Measurements from ENCODE around the gene PLK3. TPM values are rescaled to one million over a fixed set of nuclear protein-coding genes. Genes with fewer than 3 reads are reported as not detected.

PLK3 gene
- polyA plus RNA-seq, 1 experiment = 45.9 TPM

GRCh38 chr1:44839576-44839975, 39.4 kb downstream of the PLK3 start:
- ChIA-PET POLR2A (no interaction called here), CTCF (interaction anchor here (1.5 kb wide), 1 partner anchor 175 kb away, joined by 4 read pairs; no protein-coding TSS in a partner anchor)
- DNase-seq (ENCODE audit: low read depth) = no peak
- Histone ChIP-seq H3K27me3 (ENCODE audit: control insufficient read depth, insufficient read depth, low read length) (no peaks in the 10 kb centered on the region), H3K36me3 (ENCODE audit: control insufficient read depth, insufficient read depth, low read length) (no peaks in the 10 kb centered on the region), H3K4me3 (ENCODE audit: low read depth, low read length) (no peak overlapping the region)
- TF ChIP-seq, protein P1, sequence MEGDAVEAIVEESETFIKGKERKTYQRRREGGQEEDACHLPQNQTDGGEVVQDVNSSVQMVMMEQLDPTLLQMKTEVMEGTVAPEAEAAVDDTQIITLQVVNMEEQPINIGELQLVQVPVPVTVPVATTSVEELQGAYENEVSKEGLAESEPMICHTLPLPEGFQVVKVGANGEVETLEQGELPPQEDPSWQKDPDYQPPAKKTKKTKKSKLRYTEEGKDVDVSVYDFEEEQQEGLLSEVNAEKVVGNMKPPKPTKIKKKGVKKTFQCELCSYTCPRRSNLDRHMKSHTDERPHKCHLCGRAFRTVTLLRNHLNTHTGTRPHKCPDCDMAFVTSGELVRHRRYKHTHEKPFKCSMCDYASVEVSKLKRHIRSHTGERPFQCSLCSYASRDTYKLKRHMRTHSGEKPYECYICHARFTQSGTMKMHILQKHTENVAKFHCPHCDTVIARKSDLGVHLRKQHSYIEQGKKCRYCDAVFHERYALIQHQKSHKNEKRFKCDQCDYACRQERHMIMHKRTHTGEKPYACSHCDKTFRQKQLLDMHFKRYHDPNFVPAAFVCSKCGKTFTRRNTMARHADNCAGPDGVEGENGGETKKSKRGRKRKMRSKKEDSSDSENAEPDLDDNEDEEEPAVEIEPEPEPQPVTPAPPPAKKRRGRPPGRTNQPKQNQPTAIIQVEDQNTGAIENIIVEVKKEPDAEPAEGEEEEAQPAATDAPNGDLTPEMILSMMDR (IDR thresholded peaks at IDR 0.05; ENCODE audit: insufficient read depth, low read depth, low read length) = no peak

- H3K4me3 ChIP-seq (ENCODE audit: low read depth, low read length) = peak overlapping the region; percentile 62
- CTCF ChIA-PET = interaction anchor here (0.6 to 2.5 kb wide), 4 partner anchors 11 to 172 kb away, joined by 3 to 10 read pairs (median 4); partner anchors contain the start of genes HECTD3 and UROD
- no peak for DNase-seq (ENCODE audit: low read depth)
- POLR2A ChIA-PET = no interaction called here
- H3K36me3 ChIP-seq (ENCODE audit: control insufficient read depth, insufficient read depth, low read length) = no peaks in the 10 kb centered on the region
- no peaks in the 10 kb centered on the region for H3K27me3 ChIP-seq (ENCODE audit: control insufficient read depth, insufficient read depth, low read length)
- TF ChIP-seq, protein P1 (IDR thresholded peaks at IDR 0.05; ENCODE audit: insufficient read depth, low read depth, low read length) = no peak
Measured at GRCh38 chr1:44842486-44842861, 42.3 kb downstream of the PLK3 start.

DNA sequence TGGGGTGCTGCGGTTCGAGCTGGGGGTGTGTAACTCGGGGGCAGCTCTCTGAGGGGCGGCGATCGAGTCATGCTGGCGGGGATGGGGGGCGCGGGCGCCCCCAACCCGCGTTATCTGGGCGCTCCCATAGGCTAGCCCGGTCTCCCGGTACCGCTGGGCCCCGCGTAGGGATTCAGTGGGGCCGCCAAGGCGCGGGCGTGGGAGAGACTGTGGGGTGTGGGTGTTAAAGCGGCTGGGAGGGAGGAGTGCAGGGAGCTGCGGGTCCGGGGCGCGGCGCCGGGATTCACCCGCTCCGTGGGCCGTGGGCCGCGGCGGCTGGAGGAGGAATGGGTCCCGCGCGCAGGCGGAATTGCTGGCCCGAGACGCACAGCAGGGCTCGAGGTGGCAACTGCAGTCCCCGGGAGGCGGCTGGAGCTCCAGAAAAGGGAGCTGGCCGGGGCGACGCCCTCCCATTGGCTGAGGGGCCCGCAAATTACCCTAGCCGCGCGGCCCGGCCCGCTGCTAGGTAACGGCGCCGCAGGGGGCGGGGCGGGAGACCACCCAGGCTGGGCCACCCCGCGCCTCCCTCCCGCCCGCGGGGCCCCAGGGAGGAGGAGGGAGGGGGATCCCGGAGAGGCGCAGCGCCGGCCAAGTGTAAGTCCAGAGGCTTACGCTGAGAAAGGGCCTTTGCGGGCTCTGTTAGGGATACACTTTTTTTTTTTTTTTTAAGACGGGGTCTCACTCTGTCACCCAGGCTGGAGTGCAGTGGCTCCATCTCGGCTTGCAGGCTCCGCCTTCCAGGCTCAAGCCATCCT, 42.9 kb downstream of the PLK3 start, which contains the start of gene PTCH2:
TSS of gene PTCH2 (minus strand) at position 392 of the 794 bp plus-strand sequence. CDS start at position 71, 321 bp downstream.
- Histone ChIP-seq H3K27me3 (ENCODE audit: control insufficient read depth, insufficient read depth, low read length) (no peaks in the 10 kb centered on the region), H3K36me3 (ENCODE audit: control insufficient read depth, insufficient read depth, low read length) (no peaks in the 10 kb centered on the region), H3K4me3 (ENCODE audit: low read depth, low read length) (peak within 1 kb of the TSS; percentile 62)
- ChIA-PET CTCF (interaction anchor here (0.6 to 2.5 kb wide), 5 partner anchors 11 to 171 kb away, joined by 3 to 10 read pairs (median 4); partner anchors contain the start of genes HECTD3 and UROD), POLR2A (no interaction called here)
- no peak for DNase-seq (ENCODE audit: low read depth)
- TF ChIP-seq, protein P1 (IDR thresholded peaks at IDR 0.05; ENCODE audit: insufficient read depth, low read depth, low read length) = no peak

GRCh38 chr1:44846985-44847384, 46.8 kb downstream of the PLK3 start:
- ChIA-PET POLR2A (no interaction called here), CTCF (no interaction called here)
- H3K27me3 ChIP-seq (ENCODE audit: control insufficient read depth, insufficient read depth, low read length) = no peaks in the 10 kb centered on the region
- TF ChIP-seq, protein P1 (IDR thresholded peaks at IDR 0.05; ENCODE audit: insufficient read depth, low read depth, low read length) = no peak
- no peak for DNase-seq (ENCODE audit: low read depth)
- H3K4me3 ChIP-seq (ENCODE audit: low read depth, low read length) = no peak overlapping the region
- no peaks in the 10 kb centered on the region for H3K36me3 ChIP-seq (ENCODE audit: control insufficient read depth, insufficient read depth, low read length)

GRCh38 chr1:44847845-44848244, 47.7 kb downstream of the PLK3 start:
- CTCF ChIA-PET = interaction anchor here (0.5 to 3.0 kb wide), 4 partner anchors 10 to 166 kb away, joined by 3 to 10 read pairs (median 4); no protein-coding TSS in a partner anchor

More at GRCh38 chr1:44847845-44848244, 47.7 kb downstream of the PLK3 start:
- no peaks in the 10 kb centered on the region for H3K36me3 ChIP-seq (ENCODE audit: control insufficient read depth, insufficient read depth, low read length)
- no peaks in the 10 kb centered on the region for H3K27me3 ChIP-seq (ENCODE audit: control insufficient read depth, insufficient read depth, low read length)
- TF ChIP-seq, protein P1 (IDR thresholded peaks at IDR 0.05; ENCODE audit: insufficient read depth, low read depth, low read length) = no peak
- DNase-seq (ENCODE audit: low read depth) = no peak
- POLR2A ChIA-PET = no interaction called here
- no peak overlapping the region for H3K4me3 ChIP-seq (ENCODE audit: low read depth, low read length)
